ENCODE data around the gene PHC3.
"Not testable (repeated sequence)": the region's sequence is repeated elsewhere in the genome, so short reads cannot be mapped to it uniquely, and the experiment has no call there.

Gene PHC3

GRCh38 chr3:170206164-170206762, 24.7 kb upstream of the PHC3 start:
- H3K4me1 ChIP-seq (ENCODE audit: control insufficient read depth, insufficient read depth, low read length); H3K4me2 ChIP-seq (ENCODE audit: low read length); H3K27me3 ChIP-seq (ENCODE audit: control insufficient read depth, insufficient read depth, low read length); H3K4me3 ChIP-seq (ENCODE audit: low read length); H3K36me3 ChIP-seq (ENCODE audit: insufficient read depth, low read length); H3K9me3 ChIP-seq (replicated peaks; ENCODE audit: low read length); H3K9ac ChIP-seq (ENCODE audit: low read depth, low read length): not testable (repeated sequence)

GRCh38 chr3:170205302-170205701, 23.8 kb upstream of the PHC3 start:
- Histone ChIP-seq H3K9me3 (replicated peaks; ENCODE audit: low read length) (no peaks in the 10 kb centered on the region), H3K4me3 (ENCODE audit: low read length) (no peak overlapping the region), H3K4me1 (ENCODE audit: control insufficient read depth, insufficient read depth, low read length) (no peaks in the 10 kb centered on the region), H3K27me3 (ENCODE audit: control insufficient read depth, insufficient read depth, low read length) (peaks cover 9% of the 10 kb centered on the region), H3K4me2 (ENCODE audit: low read length) (no peak overlapping the region), H3K36me3 (ENCODE audit: insufficient read depth, low read length) (no peaks in the 10 kb centered on the region), H3K9ac (ENCODE audit: low read depth, low read length) (no peak overlapping the region)

GRCh38 chr3:170204509-170204908, 23.0 kb upstream of the PHC3 start:
- Histone ChIP-seq H3K9me3 (replicated peaks; ENCODE audit: low read length) (no peaks in the 10 kb centered on the region), H3K9ac (ENCODE audit: low read depth, low read length) (no peak overlapping the region), H3K27me3 (ENCODE audit: control insufficient read depth, insufficient read depth, low read length) (peaks cover 13% of the 10 kb centered on the region), H3K4me2 (ENCODE audit: low read length) (no peak overlapping the region), H3K4me1 (ENCODE audit: control insufficient read depth, insufficient read depth, low read length) (no peaks in the 10 kb centered on the region), H3K36me3 (ENCODE audit: insufficient read depth, low read length) (no peaks in the 10 kb centered on the region), H3K4me3 (ENCODE audit: low read length) (no peak overlapping the region)

GRCh38 chr3:170204023-170204472, 22.5 kb upstream of the PHC3 start:
- Histone ChIP-seq H3K9me3 (replicated peaks; ENCODE audit: low read length) (no peaks in the 10 kb centered on the region), H3K4me3 (ENCODE audit: low read length) (no peak overlapping the region), H3K4me2 (ENCODE audit: low read length) (no peak overlapping the region), H3K36me3 (ENCODE audit: insufficient read depth, low read length) (no peaks in the 10 kb centered on the region), H3K27me3 (ENCODE audit: control insufficient read depth, insufficient read depth, low read length) (peaks cover 18% of the 10 kb centered on the region), H3K4me1 (ENCODE audit: control insufficient read depth, insufficient read depth, low read length) (no peaks in the 10 kb centered on the region), H3K9ac (ENCODE audit: low read depth, low read length) (no peak overlapping the region)

- no peak overlapping the region for H3K4me2 ChIP-seq (ENCODE audit: low read length)
- H3K9me3 ChIP-seq (replicated peaks; ENCODE audit: low read length): no peaks in the 10 kb centered on the region
- no peak overlapping the region for H3K4me3 ChIP-seq (ENCODE audit: low read length)
- H3K27me3 ChIP-seq (ENCODE audit: control insufficient read depth, insufficient read depth, low read length): peaks cover 20% of the 10 kb centered on the region
- H3K36me3 ChIP-seq (ENCODE audit: insufficient read depth, low read length): no peaks in the 10 kb centered on the region
- H3K9ac ChIP-seq (ENCODE audit: low read depth, low read length): no peak overlapping the region
- no peaks in the 10 kb centered on the region for H3K4me1 ChIP-seq (ENCODE audit: control insufficient read depth, insufficient read depth, low read length)
Measured at GRCh38 chr3:170203457-170203856, 21.9 kb upstream of the PHC3 start.

- Histone ChIP-seq H3K9me3 (replicated peaks; ENCODE audit: low read length) (no peaks in the 10 kb centered on the region), H3K27me3 (ENCODE audit: control insufficient read depth, insufficient read depth, low read length) (peaks cover 17% of the 10 kb centered on the region), H3K36me3 (ENCODE audit: insufficient read depth, low read length) (no peaks in the 10 kb centered on the region), H3K4me1 (ENCODE audit: control insufficient read depth, insufficient read depth, low read length) (no peaks in the 10 kb centered on the region), H3K9ac (ENCODE audit: low read depth, low read length) (no peak overlapping the region), H3K4me2 (ENCODE audit: low read length) (no peak overlapping the region), H3K4me3 (ENCODE audit: low read length) (no peak overlapping the region)
Measured at GRCh38 chr3:170201527-170201926, 20.0 kb upstream of the PHC3 start.

- Histone ChIP-seq H3K27me3 (ENCODE audit: control insufficient read depth, insufficient read depth, low read length) (peaks cover 17% of the 10 kb centered on the region), H3K36me3 (ENCODE audit: insufficient read depth, low read length) (no peaks in the 10 kb centered on the region), H3K4me1 (ENCODE audit: control insufficient read depth, insufficient read depth, low read length) (no peaks in the 10 kb centered on the region), H3K4me2 (ENCODE audit: low read length) (no peak overlapping the region), H3K9ac (ENCODE audit: low read depth, low read length) (no peak overlapping the region), H3K4me3 (ENCODE audit: low read length) (no peak overlapping the region), H3K9me3 (replicated peaks; ENCODE audit: low read length) (no peaks in the 10 kb centered on the region)
Measured at GRCh38 chr3:170200987-170201386, 19.5 kb upstream of the PHC3 start.

- Histone ChIP-seq H3K4me1 (ENCODE audit: control insufficient read depth, insufficient read depth, low read length) (no peaks in the 10 kb centered on the region), H3K27me3 (ENCODE audit: control insufficient read depth, insufficient read depth, low read length) (peaks cover 22% of the 10 kb centered on the region), H3K4me2 (ENCODE audit: low read length) (no peak overlapping the region), H3K9me3 (replicated peaks; ENCODE audit: low read length) (no peaks in the 10 kb centered on the region), H3K4me3 (ENCODE audit: low read length) (no peak overlapping the region), H3K9ac (ENCODE audit: low read depth, low read length) (no peak overlapping the region), H3K36me3 (ENCODE audit: insufficient read depth, low read length) (no peaks in the 10 kb centered on the region)
Measured at GRCh38 chr3:170196833-170197232, 15.3 kb upstream of the PHC3 start.

- H3K27me3 ChIP-seq (ENCODE audit: control insufficient read depth, insufficient read depth, low read length): peaks cover 22% of the 10 kb centered on the region
- not testable (repeated sequence) for H3K36me3 ChIP-seq (ENCODE audit: insufficient read depth, low read length); H3K4me3 ChIP-seq (ENCODE audit: low read length); H3K4me2 ChIP-seq (ENCODE audit: low read length); H3K9me3 ChIP-seq (replicated peaks; ENCODE audit: low read length); H3K9ac ChIP-seq (ENCODE audit: low read depth, low read length); H3K4me1 ChIP-seq (ENCODE audit: control insufficient read depth, insufficient read depth, low read length)
Measured at GRCh38 chr3:170195759-170196158, 14.2 kb upstream of the PHC3 start.

- H3K4me3 ChIP-seq (ENCODE audit: low read length): no peak overlapping the region
Measured at GRCh38 chr3:170189398-170190256, 8.1 kb upstream of the PHC3 start.

GRCh38 chr3:170180079-170180907, 1.2 kb downstream of the PHC3 start:
- H3K9ac ChIP-seq (ENCODE audit: low read depth, low read length): peak overlapping the region; percentile 92
- no peaks in the 10 kb centered on the region for H3K9me3 ChIP-seq (replicated peaks; ENCODE audit: low read length)
- peak overlapping the region; percentile 82 for H3K4me2 ChIP-seq (ENCODE audit: low read length)
- H3K4me3 ChIP-seq (ENCODE audit: low read length): peak overlapping the region; percentile 80
- peaks cover 30% of the 10 kb centered on the region for H3K36me3 ChIP-seq (ENCODE audit: insufficient read depth, low read length)
- H3K27me3 ChIP-seq (ENCODE audit: control insufficient read depth, insufficient read depth, low read length): no peaks in the 10 kb centered on the region
- H3K4me1 ChIP-seq (ENCODE audit: control insufficient read depth, insufficient read depth, low read length): peaks cover 11% of the 10 kb centered on the region

More at GRCh38 chr3:170189398-170190256, 8.1 kb upstream of the PHC3 start:
- peak overlapping the region; percentile 43 for H3K4me2 ChIP-seq (ENCODE audit: low read length)
- H3K9me3 ChIP-seq (replicated peaks; ENCODE audit: low read length): no peaks in the 10 kb centered on the region
- peaks cover 5% of the 10 kb centered on the region for H3K27me3 ChIP-seq (ENCODE audit: control insufficient read depth, insufficient read depth, low read length)
- no peaks in the 10 kb centered on the region for H3K36me3 ChIP-seq (ENCODE audit: insufficient read depth, low read length)
- H3K9ac ChIP-seq (ENCODE audit: low read depth, low read length): no peak overlapping the region
- H3K4me1 ChIP-seq (ENCODE audit: control insufficient read depth, insufficient read depth, low read length): no peaks in the 10 kb centered on the region
